G401.6 (cell line): ENCODE measurements around the gene ANK3.

Source experiments
- FAIRE-seq: peaks from 2 replicates; lab custom pipeline; 2012; peaks lifted over from hg19 to GRCh38; lab: Jason Lieb, UNC

ANK3 gene

GRCh38 chr10:60389413-60390025 lies at the start of gene ANK3:
TSS of gene ANK3 (minus strand) at chr10:60389875. CDS start at chr10:60389538, 337 bp downstream.
- no peak for FAIRE-seq

DNA sequence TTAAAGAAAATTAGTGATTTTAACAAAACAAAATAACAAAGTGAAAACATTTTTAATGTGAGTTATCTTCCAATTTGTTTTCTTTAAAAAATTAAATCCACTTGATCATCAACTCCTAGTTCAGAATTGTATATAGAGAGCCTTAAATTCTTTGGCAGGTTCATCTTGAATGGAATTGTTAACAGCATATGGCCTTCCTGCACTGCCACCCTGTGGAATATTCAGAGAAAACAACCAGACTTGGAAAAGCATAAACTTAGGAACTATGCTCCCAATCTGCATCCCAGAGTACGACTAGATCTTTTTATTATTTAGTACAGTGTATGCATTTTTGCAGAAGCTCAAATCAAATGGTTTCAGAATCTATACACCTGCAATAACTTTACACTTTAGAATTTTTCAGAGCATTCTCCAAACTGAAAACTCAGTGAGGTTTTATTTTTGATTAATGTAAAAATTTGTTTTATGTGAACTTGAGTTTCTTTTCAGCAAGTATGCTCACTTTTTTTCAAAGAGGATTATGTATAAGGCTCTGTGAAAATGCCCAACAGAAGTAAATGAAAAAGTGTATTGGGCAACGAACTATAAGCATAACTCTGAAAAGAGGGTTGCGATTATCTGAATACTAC lies 44.9 kb upstream of the ANK3 start:
- peak; percentile 86 for FAIRE-seq

- FAIRE-seq, result no peak
These were observed 44.0 kb upstream of the ANK3 start for GRCh38 chr10:60433684-60434083.

- no peak for FAIRE-seq
These were observed 41.3 kb upstream of the ANK3 start for GRCh38 chr10:60430836-60431597.

DNA sequence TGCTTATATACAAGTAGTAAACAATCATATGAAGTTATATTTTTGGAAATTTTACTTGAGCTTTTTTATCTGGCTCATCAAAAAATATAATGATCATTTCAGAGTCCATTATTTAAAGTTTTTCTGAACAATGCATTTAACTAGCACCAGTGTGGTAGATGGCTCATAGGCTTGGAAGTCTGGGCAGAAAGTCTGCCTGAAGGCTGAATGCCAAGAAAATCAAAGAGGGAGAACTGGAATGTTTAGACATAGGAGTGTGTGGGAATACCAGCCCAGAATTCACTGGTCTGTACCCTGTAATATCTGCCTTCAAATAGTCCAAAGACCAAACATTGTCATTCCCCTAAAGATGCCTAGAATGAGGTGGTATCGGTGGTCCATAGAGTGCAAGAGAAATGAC lies 40.3 kb upstream of the ANK3 start:
- no peak for FAIRE-seq

- no peak for FAIRE-seq
These were observed 39.6 kb upstream of the ANK3 start for GRCh38 chr10:60429084-60429849.

DNA sequence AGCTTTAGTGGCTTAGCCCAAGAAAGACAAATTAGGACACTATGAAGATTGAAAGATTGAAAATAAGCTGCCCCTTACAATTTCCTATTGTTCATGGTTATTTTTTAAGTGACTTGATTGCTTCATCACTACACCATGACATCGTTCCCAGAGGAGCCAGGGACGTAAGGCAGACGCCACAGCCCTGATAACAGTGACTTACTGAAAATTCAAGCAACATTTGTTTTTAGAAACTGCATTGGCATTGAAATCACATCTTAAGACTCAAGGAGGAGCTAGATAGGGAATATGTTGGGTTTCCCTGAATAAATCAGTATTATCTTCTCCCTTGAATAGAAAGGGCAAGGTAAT lies 38.7 kb upstream of the ANK3 start:
- FAIRE-seq, result no peak

DNA sequence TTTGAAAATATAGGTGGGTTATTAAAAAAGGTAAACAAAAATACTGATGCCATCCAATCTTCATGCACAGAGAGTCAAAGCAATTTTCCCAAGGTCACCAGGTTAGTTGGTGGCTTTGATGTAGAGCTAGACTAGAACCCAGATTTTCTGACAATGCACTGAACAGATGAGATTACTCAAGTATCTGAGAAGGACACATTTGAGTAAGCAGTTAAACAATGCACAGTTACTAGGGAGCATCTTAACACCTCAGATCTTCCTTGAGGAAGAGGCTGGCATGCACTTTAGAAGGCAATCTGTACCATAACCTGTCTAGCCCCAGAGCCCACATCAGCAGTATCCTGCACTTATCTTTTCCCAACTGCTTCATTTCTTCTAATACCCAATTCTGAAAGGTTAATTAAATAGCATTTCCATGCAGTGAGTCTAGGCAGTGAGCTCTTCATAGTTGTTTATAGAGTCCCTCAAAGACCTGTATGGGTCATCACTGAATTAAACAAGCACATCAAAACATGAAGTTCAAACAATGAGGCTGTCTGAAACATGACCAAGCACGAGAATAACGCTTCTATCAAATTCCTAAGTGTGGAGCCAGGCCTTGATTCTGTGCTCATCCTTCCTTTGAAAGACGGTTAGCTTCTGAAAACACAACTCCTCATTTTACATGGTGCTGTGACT lies 38.2 kb upstream of the ANK3 start:
- FAIRE-seq, result no peak

GRCh38 chr10:60427148-60427547 lies 37.5 kb upstream of the ANK3 start:
- no peak for FAIRE-seq

DNA sequence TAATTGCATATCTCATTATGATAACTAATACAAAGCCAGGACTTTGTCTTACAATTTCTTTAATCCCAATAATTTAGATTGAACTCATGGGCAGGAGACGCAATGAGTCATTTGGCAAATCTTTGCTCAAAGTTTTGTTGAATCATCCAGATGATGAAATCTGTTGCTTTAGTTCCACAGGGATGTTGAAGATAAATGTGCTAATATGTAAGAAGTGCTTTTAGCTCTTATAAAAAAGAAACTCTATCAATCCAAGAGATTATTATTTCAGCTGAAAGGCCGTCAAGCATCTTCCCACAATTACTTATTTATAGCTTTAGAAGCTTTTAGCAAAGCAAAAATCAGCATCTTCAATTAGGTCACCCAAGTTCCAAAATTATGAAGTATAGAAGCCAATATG lies 36.8 kb upstream of the ANK3 start:
- FAIRE-seq, result no peak

GRCh38 chr10:60425392-60426110 lies 35.9 kb upstream of the ANK3 start:
- FAIRE-seq, result no peak

GRCh38 chr10:60424971-60425370 lies 35.3 kb upstream of the ANK3 start:
- no peak for FAIRE-seq

- FAIRE-seq, result no peak
These were observed 34.2 kb upstream of the ANK3 start for GRCh38 chr10:60423920-60424319.

- no peak for FAIRE-seq
These were observed 33.1 kb upstream of the ANK3 start for GRCh38 chr10:60422809-60423208.

GRCh38 chr10:60420991-60421894 lies 31.6 kb upstream of the ANK3 start:
- no peak for FAIRE-seq

DNA sequence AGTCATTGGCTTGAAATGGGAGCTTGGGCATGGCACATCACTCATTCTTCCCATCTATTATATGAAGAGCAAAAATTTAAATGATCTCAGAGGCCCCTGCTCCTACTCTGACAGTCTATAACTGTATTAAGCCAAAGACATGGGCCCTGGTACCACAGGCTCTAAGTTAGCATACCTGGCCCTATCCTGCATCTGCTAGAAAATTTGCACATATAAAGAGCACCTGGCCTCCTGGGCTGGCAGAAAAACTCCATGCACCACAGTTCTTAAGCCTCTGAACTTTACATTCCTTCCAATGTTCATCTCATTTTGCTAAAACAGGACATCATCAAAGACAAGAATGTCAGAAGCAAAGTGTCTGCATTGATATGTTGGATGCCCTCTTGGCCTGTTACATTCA lies 29.6 kb upstream of the ANK3 start:
- FAIRE-seq, result no peak

GRCh38 chr10:60417901-60418300 lies 28.2 kb upstream of the ANK3 start:
- no peak for FAIRE-seq

DNA sequence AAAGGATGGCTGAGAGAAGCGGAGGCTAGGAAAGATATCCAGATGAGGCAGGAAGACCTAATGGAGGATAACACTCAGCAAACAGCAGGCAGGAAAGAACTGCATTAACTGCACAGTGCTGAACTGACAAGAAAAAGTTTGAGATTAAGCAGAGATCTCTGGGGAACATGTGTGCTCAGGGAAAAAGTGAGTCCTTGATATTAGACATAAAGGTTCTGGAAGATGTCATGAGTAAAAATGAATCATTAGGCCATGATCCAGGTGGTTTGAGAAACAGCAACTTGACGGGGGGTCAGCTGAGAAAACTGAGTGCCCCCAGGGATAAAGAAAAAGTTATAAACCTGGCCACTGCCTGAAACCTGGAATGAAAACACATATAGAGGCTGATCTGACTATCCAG lies 27.3 kb upstream of the ANK3 start:
- no peak for FAIRE-seq

GRCh38 chr10:60414877-60415585 lies 25.4 kb upstream of the ANK3 start:
- no peak for FAIRE-seq

DNA sequence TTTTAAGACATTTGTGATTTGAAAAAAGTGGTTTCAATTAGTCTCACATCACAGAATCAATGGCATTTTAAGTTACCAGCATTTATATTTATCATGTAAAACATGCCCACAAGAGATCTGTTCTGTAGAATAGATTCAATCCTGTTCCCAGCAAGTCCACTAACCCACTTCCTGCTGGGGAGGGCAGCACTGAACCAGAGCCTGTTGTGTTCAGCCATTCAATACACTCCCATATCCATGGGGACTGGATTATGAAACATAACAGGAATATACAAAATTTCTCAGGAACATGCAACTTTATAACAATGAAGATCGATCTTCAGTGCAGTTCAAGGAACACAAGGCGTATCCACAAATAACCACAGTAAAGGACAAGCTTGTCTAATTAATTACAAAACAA lies 24.4 kb upstream of the ANK3 start:
- no peak for FAIRE-seq
